Transverse colon (tissue), 4 donors: Measurements from ENCODE around the gene LRBA. TPM values are rescaled to one million over a fixed set of nuclear protein-coding genes. Genes with fewer than 3 reads are reported as not detected.

Experiments used
- DNase-seq: peaks from one replicate; pipeline ENCODE4 v3.0.0-alpha.2; 2019
- H3K27ac ChIP-seq, 4 donors: fragments of 200-600 bp; sonication (generic); 2 replicates each; pipeline ENCODE4 v1.5.1; 2016 to 2018; ENCODE audit warnings: inconsistent platforms in 4 of 4
- H3K27me3 ChIP-seq: fragments of 200-600 bp; sonication (generic); 2 replicates; pipeline ENCODE4 v1.5.1; 2017; ENCODE audit warnings: inconsistent platforms
- H3K36me3 ChIP-seq, 4 donors: fragments of 200-600 bp; sonication (generic); 2 replicates each; pipeline ENCODE4 v1.5.1; 2017 to 2019; ENCODE audit warnings: inconsistent platforms in 4 of 4
- H3K4me1 ChIP-seq, 4 donors: fragments of 200-600 bp; sonication (generic); 2 replicates each; pipeline ENCODE4 v1.5.1; 2017 to 2020; ENCODE audit warnings: inconsistent platforms in 4 of 4
- H3K4me3 ChIP-seq, 4 donors: fragments of 200-600 bp; sonication (generic); 1 replicate in 1 of 4; 2 replicates in 3 of 4; pipeline versions ENCODE4 v1.5.1 to v1.6.1; 2017 to 2019; ENCODE audit warnings: inconsistent platforms in 4 of 4
- H3K9me3 ChIP-seq, 2 donors: fragments of 200-600 bp; sonication (generic); 2 replicates each; pipeline ENCODE4 v1.5.1; 2017 to 2019; ENCODE audit warnings: inconsistent platforms in 2 of 2
- CTCF ChIP-seq, 5 experiments: fragments of 200-600 bp in 3 of 5; fragments of 450-650 bp in 2 of 5; sonication (generic) in 3 of 5; IDR thresholded peaks; 1 replicate in 2 of 5; 2 replicates in 3 of 5; pipeline ENCODE4 v1.5.1; 2016 to 2017; ENCODE audit warnings: antibody characterized with exemption in 5 of 5, inconsistent platforms in 3 of 5, mild to moderate bottlenecking in 2 of 5, moderate library complexity in 1 of 5
- EP300 ChIP-seq: sonication (generic); formaldehyde crosslinking; IDR thresholded peaks from one replicate; pipeline ENCODE4 v1.6.1; 2017; ENCODE audit warnings: antibody characterized with exemption, low read depth
- POLR2A ChIP-seq: fragments of 450-650 bp; IDR thresholded peaks from one replicate; pipeline ENCODE4 v1.6.1; 2016; ENCODE audit warnings: antibody characterized with exemption, mild to moderate bottlenecking, moderate library complexity
- POLR2AphosphoS5 ChIP-seq, 3 donors: sonication (generic); formaldehyde crosslinking; IDR thresholded peaks; one replicate each; pipeline ENCODE4 v1.6.1; 2016; ENCODE audit warnings: antibody characterized with exemption in 3 of 3
- WGBS, 2 donors: methylation state at CpG; one replicate each; pipeline ENCODE4 v1.1.5; 2018; ENCODE audit warnings: low coverage in 1 of 2; 5-methylcytosine and 5-hydroxymethylcytosine counted together
- in situ Hi-C, 4 donors: fragments of 200-750 bp; cut with MboI; loops; one replicate each; pipeline versions ENCODE4 v1.15.0 to v1.15.1; 2017; ENCODE audit warnings: low sequenced_read_pairs in 3 of 4, low pct_ligation_motif_present in 1 of 4, low pct_unique_long_range_greater_than_20kb in 1 of 4
- intact Hi-C: fragments of 100-400 bp; cut with DNase I; formaldehyde crosslinking; loops from one replicate; pipeline ENCODE4 v1.15.1; 2023; ENCODE audit warnings: low total_unique reads
- total RNA-seq, 4 donors: library from RNA; depleted of rRNA; stranded (reverse); fragments of >200 nt; gene quantifications; one replicate each; pipeline ENCODE4 v1.1.0, GENCODE V29; 2016

The LRBA gene
- total RNA-seq, 4 donors from 2014 or later: 82.7 to 125 (median 112) TPM

- WGBS, 2 donors: 90 to 98% methylated on average over 7 to 13 of the region's 13 CpGs
- H3K36me3 ChIP-seq: no peaks in the 10 kb centered on the region
- no peaks in the 10 kb centered on the region for H3K9me3 ChIP-seq
- H3K4me3 ChIP-seq: no peak overlapping the region
- intact Hi-C loops: no loop called here
- H3K4me1 ChIP-seq: no peaks in the 10 kb centered on the region
- no peaks in the 10 kb centered on the region for H3K27me3 ChIP-seq
- DNase-seq: no peak
- H3K27ac ChIP-seq: no peak overlapping the region
- TF ChIP-seq POLR2AphosphoS5 (IDR thresholded peaks at IDR 0.05) (no peak), CTCF (IDR thresholded peaks at IDR 0.05) (no peak), EP300 (no peak), POLR2A (no peak)
- in situ Hi-C loops: no loop called here
These were observed 34.4 kb upstream of the LRBA start for GRCh38 chr4:151049430-151049884.

GRCh38 chr4:151048913-151049312, 33.8 kb upstream of the LRBA start:
- Histone ChIP-seq H3K4me1 (no peaks in the 10 kb centered on the region), H3K36me3 (no peaks in the 10 kb centered on the region), H3K4me3 (no peak overlapping the region), H3K27ac (no peak overlapping the region), H3K9me3 (no peaks in the 10 kb centered on the region), H3K27me3 (no peaks in the 10 kb centered on the region)
- TF ChIP-seq EP300 (no peak), POLR2AphosphoS5 (IDR thresholded peaks at IDR 0.05) (no peak), CTCF (IDR thresholded peaks at IDR 0.05) (no peak), POLR2A (no peak)
- WGBS, 2 donors: 92% methylated on average over 11 of the region's 11 CpGs; no CpG with 5 or more reads in 1 of the 2 donors
- DNase-seq: no peak
- intact Hi-C loops: no loop called here
- in situ Hi-C loops: no loop called here

GRCh38 chr4:151046609-151047008, 31.5 kb upstream of the LRBA start:
- no peaks in the 10 kb centered on the region for H3K4me1 ChIP-seq
- DNase-seq: no peak
- H3K27me3 ChIP-seq: no peaks in the 10 kb centered on the region
- intact Hi-C loops: no loop called here
- no peak overlapping the region for H3K4me3 ChIP-seq
- in situ Hi-C loops: no loop called here
- H3K27ac ChIP-seq: no peak overlapping the region
- H3K36me3 ChIP-seq: no peaks in the 10 kb centered on the region
- H3K9me3 ChIP-seq: no peaks in the 10 kb centered on the region
- no peak for TF ChIP-seq POLR2AphosphoS5 (IDR thresholded peaks at IDR 0.05)
- 60 to 61% methylated on average over 1 to 4 of the region's 4 CpGs for WGBS, 2 donors

- Histone ChIP-seq H3K4me1 (no peaks in the 10 kb centered on the region), H3K27ac (no peak overlapping the region), H3K9me3 (no peaks in the 10 kb centered on the region), H3K4me3 (no peak overlapping the region), H3K27me3 (no peaks in the 10 kb centered on the region), H3K36me3 (no peaks in the 10 kb centered on the region)
- WGBS, 2 donors: 0 to 16% methylated on average over 1 to 3 of the region's 3 CpGs
- in situ Hi-C loops: no loop called here
- DNase-seq: no peak
- intact Hi-C loops: no loop called here
- TF ChIP-seq CTCF (IDR thresholded peaks at IDR 0.05) (no peak), POLR2A (no peak), EP300 (no peak), POLR2AphosphoS5 (IDR thresholded peaks at IDR 0.05) (no peak)
These were observed 30.8 kb upstream of the LRBA start for GRCh38 chr4:151045907-151046306.
